ENCODE data around the gene CFDP1.

DNA sequence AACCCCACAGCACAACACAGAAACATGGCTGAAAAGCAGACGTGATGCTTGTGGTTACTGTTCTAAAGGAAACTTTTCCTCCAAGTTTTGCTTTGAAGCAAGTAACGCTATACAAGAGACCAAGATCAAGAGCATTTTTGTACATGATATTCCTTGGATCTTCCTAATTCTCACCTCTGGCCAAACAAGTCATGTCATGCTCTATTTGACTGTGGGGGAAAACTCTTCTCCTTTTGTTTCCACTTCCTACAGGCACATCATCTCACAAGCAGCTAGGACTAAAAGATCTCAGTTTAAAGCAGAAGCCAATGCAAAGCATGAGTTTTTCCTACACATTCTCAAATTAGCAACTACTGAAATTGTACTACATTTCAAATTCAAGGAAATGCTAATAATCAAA is 50.7 kb downstream of the CFDP1 start:
- TF ChIP-seq, protein P1, sequence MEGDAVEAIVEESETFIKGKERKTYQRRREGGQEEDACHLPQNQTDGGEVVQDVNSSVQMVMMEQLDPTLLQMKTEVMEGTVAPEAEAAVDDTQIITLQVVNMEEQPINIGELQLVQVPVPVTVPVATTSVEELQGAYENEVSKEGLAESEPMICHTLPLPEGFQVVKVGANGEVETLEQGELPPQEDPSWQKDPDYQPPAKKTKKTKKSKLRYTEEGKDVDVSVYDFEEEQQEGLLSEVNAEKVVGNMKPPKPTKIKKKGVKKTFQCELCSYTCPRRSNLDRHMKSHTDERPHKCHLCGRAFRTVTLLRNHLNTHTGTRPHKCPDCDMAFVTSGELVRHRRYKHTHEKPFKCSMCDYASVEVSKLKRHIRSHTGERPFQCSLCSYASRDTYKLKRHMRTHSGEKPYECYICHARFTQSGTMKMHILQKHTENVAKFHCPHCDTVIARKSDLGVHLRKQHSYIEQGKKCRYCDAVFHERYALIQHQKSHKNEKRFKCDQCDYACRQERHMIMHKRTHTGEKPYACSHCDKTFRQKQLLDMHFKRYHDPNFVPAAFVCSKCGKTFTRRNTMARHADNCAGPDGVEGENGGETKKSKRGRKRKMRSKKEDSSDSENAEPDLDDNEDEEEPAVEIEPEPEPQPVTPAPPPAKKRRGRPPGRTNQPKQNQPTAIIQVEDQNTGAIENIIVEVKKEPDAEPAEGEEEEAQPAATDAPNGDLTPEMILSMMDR (IDR thresholded peaks at IDR 0.05), result no peak
- no peak for TF ChIP-seq EP300 (IDR thresholded peaks at IDR 0.05)

Data from upper lobe of left lung (tissue), 4 donors.